ENCODE data around the gene BRMS1L. TPM values are rescaled to one million over a fixed set of nuclear protein-coding genes. Genes with fewer than 3 reads are reported as not detected.

The BRMS1L gene
- total and polyA plus RNA-seq, 10 of the 15 experiments (the other 5 are each of a cell fraction or from before 2014, with no cell fraction given): 5.3 to 26.7 (median 8.3) TPM

- no TSS peak for BruUV-seq (replicated peaks)
Observed at GRCh38 chr14:35779368-35779767, 46.8 kb upstream of the BRMS1L start.

More at GRCh38 chr14:35779368-35779767, 46.8 kb upstream of the BRMS1L start:
- Histone ChIP-seq H3K4me2 (ENCODE audit: control insufficient read depth, insufficient read depth) (no peak overlapping the region), H3K79me2 (ENCODE audit: control insufficient read depth, insufficient read depth, low read length) (peaks cover 1% of the 10 kb centered on the region; the same call in 1 of the 2 replicates), H3K36me3 (ENCODE audit: control insufficient read depth in 2 of 2, insufficient read depth in 2 of 2, low read length in 1 of 2) (no peaks in the 10 kb centered on the region; a peak in 1 of 4 replicates), H3K27me3 (replicated peaks in 1 of 2; ENCODE audit: control insufficient read depth in 2 of 2, insufficient read depth in 2 of 2, low read length in 1 of 2) (no peaks in the 10 kb centered on the region), H3K27ac (ENCODE audit: control insufficient read depth, insufficient read depth) (no peak overlapping the region), H3K9ac (ENCODE audit: control insufficient read depth, insufficient read depth, low read length) (no peak overlapping the region), H3K4me1 (ENCODE audit: control insufficient read depth, insufficient read depth, low read length) (no peaks in the 10 kb centered on the region), H4K20me1 (ENCODE audit: control insufficient read depth, insufficient read depth) (no peaks in the 10 kb centered on the region), H2AFZ (ENCODE audit: control insufficient read depth, low read depth, low read length) (no peak overlapping the region), H3K9me3 (replicated peaks; ENCODE audit: control insufficient read depth, insufficient read depth, low read length) (no peaks in the 10 kb centered on the region; the same call in 1 of the 3 replicates), H3K4me3 (no peak overlapping the region)
- POLR2A ChIA-PET: no interaction called here
- TF ChIP-seq HDAC2 (IDR thresholded peaks at IDR 0.05) (no peak), BRCA1 (IDR thresholded peaks at IDR 0.05; ENCODE audit: low read depth, low read length) (no peak), HCFC1 (IDR thresholded peaks at IDR 0.05; ENCODE audit: low read length) (no peak), RB1 (IDR thresholded peaks at IDR 0.05; ENCODE audit: borderline replicate concordance) (no peak), ZBTB11 (CRISPR knock-in tag; IDR thresholded peaks at IDR 0.05) (no peak), SREBF2 (IDR thresholded peaks at IDR 0.05; ENCODE audit: low read length) (no peak)
- in situ Hi-C loops (cut with MboI): no loop called here
- WGBS (ENCODE audit: insufficient coverage, insufficient replicate concordance, low lambda C conversion rate, missing lambda C conversion rate): 98% methylated on average over 3 of the region's 3 CpGs
- no peak for FAIRE-seq
- intact Hi-C loops (cut with micrococcal nuclease; ENCODE audit: unreplicated experiment): no loop called here
- no peak for ATAC-seq
- SMC1A ChIA-PET (ENCODE audit: uncharacterized antibody, unreplicated experiment): no interaction called here
- CTCF ChIA-PET: interaction anchor here (1.0 kb wide), 1 partner anchor 8 kb away, joined by 3 read pairs; no protein-coding TSS in a partner anchor
- no peak for DNase-seq (ENCODE audit: low read depth, low spot score)
- RAD21 ChIA-PET (ENCODE audit: unreplicated experiment): no interaction called here
